Spleen (tissue), 11 donors: Measurements from ENCODE around the gene TP53BP1. TPM values are rescaled to one million over a fixed set of nuclear protein-coding genes. Genes with fewer than 3 reads are reported as not detected.

Source experiments
- DNase-seq: peaks from one replicate; pipeline ENCODE4 v3.0.0-alpha.2; 2020
- H3K27ac ChIP-seq, 8 donors: fragments of 200-600 bp; sonication (generic) in 7 of 8; 1 replicate in 4 of 8; 2 replicates in 4 of 8; pipeline versions ENCODE4 v1.5.0 to v1.8.0; 2016 to 2021; ENCODE audit warnings: inconsistent platforms in 4 of 8, mild to moderate bottlenecking in 4 of 8, moderate library complexity in 1 of 8
- H3K27me3 ChIP-seq, 7 donors: fragments of 200-600 bp; sonication (generic) in 6 of 7; replicated peaks in 1 of 7; 1 replicate in 4 of 7; 2 replicates in 3 of 7; pipeline versions ENCODE4 v1.5.0 to v1.8.0; 2016 to 2021; ENCODE audit warnings: inconsistent platforms in 3 of 7, mild to moderate bottlenecking in 1 of 7
- H3K36me3 ChIP-seq, 6 donors: fragments of 200-600 bp; sonication (generic) in 5 of 6; 1 replicate in 4 of 6; 2 replicates in 2 of 6; pipeline versions ENCODE4 v1.5.0 to v1.8.0; 2016 to 2021; ENCODE audit warnings: inconsistent platforms in 2 of 6
- H3K4me1 ChIP-seq, 6 donors: fragments of 200-600 bp; sonication (generic) in 5 of 6; 1 replicate in 3 of 6; 2 replicates in 3 of 6; pipeline versions ENCODE4 v1.5.0 to v1.8.0; 2016 to 2021; ENCODE audit warnings: inconsistent platforms in 3 of 6
- H3K4me3 ChIP-seq, 8 donors: fragments of 200-600 bp; sonication (generic) in 7 of 8; 1 replicate in 4 of 8; 2 replicates in 4 of 8; pipeline versions ENCODE4 v1.5.0 to v1.8.0; 2016 to 2021; ENCODE audit warnings: inconsistent platforms in 4 of 8, mild to moderate bottlenecking in 4 of 8, moderate library complexity in 2 of 8
- H3K9me3 ChIP-seq, 8 donors: fragments of 200-600 bp; sonication (generic) in 7 of 8; 1 replicate in 4 of 8; 2 replicates in 4 of 8; pipeline versions ENCODE4 v1.5.0 to v1.8.0; 2016 to 2021; ENCODE audit warnings: inconsistent platforms in 4 of 8
- CTCF ChIP-seq, 11 experiments: fragments of 200-600 bp in 7 of 11; fragments of 450-650 bp in 4 of 11; sonication (generic) in 4 of 11; IDR thresholded peaks in 8 of 11; conservative IDR thresholded peaks in 3 of 11; 1 replicate in 7 of 11; 2 replicates in 4 of 11; pipeline versions ENCODE4 v1.4.0 to v1.8.0; 2016 to 2021; ENCODE audit warnings: antibody characterized with exemption in 11 of 11, inconsistent platforms in 4 of 11, mild to moderate bottlenecking in 1 of 11
- POLR2A ChIP-seq, 3 donors: fragments of 450-650 bp; IDR thresholded peaks; one replicate each; pipeline ENCODE4 v1.5.1; 2017; ENCODE audit warnings: antibody characterized with exemption in 3 of 3, mild to moderate bottlenecking in 1 of 3
- POLR2AphosphoS5 ChIP-seq, 3 donors: sonication (generic); formaldehyde crosslinking; IDR thresholded peaks; one replicate each; pipeline ENCODE4 v1.5.1; 2017; ENCODE audit warnings: antibody characterized with exemption in 3 of 3
- WGBS, 5 donors: extraction: QIAGEN DNeasy Blood & Tissue Kit in 3 of 5; methylation state at CpG; one replicate each; pipeline versions ENCODE4 v1.1.5 to v1.1.7; 2013 to 2018; 5-methylcytosine and 5-hydroxymethylcytosine counted together
- intact Hi-C: fragments of 100-400 bp; cut with DNase I; formaldehyde crosslinking; loops from one replicate; pipeline ENCODE4 v1.15.0; 2023; ENCODE audit warnings: low total_unique reads
- polyA plus RNA-seq, 3 donors: library from polyadenylated mRNA; stranded (reverse); fragments of 200-250 nt; gene quantifications; one replicate each; pipeline ENCODE4 v1.2.1, GENCODE V29; 2013
- total RNA-seq, 7 donors: library from RNA; depleted of rRNA in 3 of 7; stranded (reverse); fragments of >200 nt in 3 of 7; fragmentation: NEBNext Ultra II Directional in 4 of 7; extraction: Animal tissue kit (Norgen Biotek cat#: 25700) in 4 of 7; gene quantifications; one replicate each; pipeline versions ENCODE4 v1.1.0 to v1.2.1, GENCODE V29; 2016 to 2021
- donor health status: healthy with polysubstance abuse.
- donor health status: DM: no; HTN: no; CAD: no; lungs with moderate emphysema.
- donor health status: DM: no; HTN: no; CAD: no.
- donor health status: Bipolar disorder and iron deficiency.
- donor health status: healthy.
- donor health status: DM: no; HTN: no; CAD: no.
- donor health status: DM: yes; HTN: yes; CAD: no.

The TP53BP1 gene
- total and polyA plus RNA-seq, 10 donors: 7.2 to 55.4 (median 41.1) TPM

DNA sequence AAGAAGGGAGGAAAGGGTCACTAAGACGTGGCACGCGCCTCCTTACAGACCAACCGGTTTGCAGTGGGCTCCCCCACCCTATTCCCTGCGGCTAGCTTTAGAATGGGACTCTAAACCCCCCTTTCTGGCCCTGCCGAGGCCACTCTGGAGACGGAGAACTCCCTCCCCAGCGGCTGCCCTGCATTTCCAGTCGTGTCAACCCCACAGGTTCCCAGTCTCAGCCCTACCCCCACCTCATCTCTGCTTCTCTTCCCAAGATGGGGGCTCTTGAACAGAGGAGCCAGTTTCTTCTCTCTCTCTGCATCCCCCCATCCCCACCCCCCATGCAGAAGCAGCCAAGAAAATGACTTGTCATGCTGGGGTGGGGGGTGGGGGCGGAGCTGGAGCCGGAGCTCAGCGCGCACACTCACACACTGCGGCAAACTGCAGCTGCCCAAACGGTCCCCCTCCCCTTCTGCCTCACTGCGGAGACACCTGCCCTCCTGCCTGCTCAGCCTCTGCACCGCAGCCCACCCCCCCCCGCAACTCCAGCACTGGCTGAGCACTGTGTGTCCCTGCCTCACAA is 25.3 kb upstream of the TP53BP1 start:
- H3K9me3 ChIP-seq: no peaks in the 10 kb centered on the region
- no peak for DNase-seq
- peaks cover 0 to 55% (median 21%) of the 10 kb centered on the region in 7 donors for H3K27me3 ChIP-seq
- peaks cover 0 to 33% (median 17%) of the 10 kb centered on the region in 6 donors for H3K4me1 ChIP-seq
- peak overlapping the region in 6 of 8 donors; percentile 2 to 56 (median 26) for H3K4me3 ChIP-seq
- H3K27ac ChIP-seq: peak overlapping the region in 3 of 8 donors; percentile 18 to 47 (median 46)
- intact Hi-C loops: no loop called here
- H3K36me3 ChIP-seq: peaks cover 0 to 12% (median 0%) of the 10 kb centered on the region in 6 donors
- 3 to 10% (median 9%) methylated on average over 17 to 18 of the region's 18 CpGs for WGBS, 5 donors
- no peak for TF ChIP-seq CTCF (IDR thresholded peaks at IDR 0.05 in 8 of 11, conservative IDR thresholded peaks at IDR 0.05 in 3 of 11)
- TF ChIP-seq POLR2A (IDR thresholded peaks at IDR 0.05): no peak
- TF ChIP-seq POLR2AphosphoS5 (IDR thresholded peaks at IDR 0.05): no peak

GRCh38 chr15:43517354-43518196 is 24.6 kb upstream of the TP53BP1 start, which contains the start of gene MAP1A:
TSS of gene MAP1A (plus strand) at chr15:43517608. CDS start at chr15:43521474, 3,866 bp downstream.
- TF ChIP-seq POLR2A (IDR thresholded peaks at IDR 0.05) (no peak), CTCF (IDR thresholded peaks at IDR 0.05 in 8 of 11, conservative IDR thresholded peaks at IDR 0.05 in 3 of 11) (no peak)
- H3K27ac ChIP-seq: peak within 1 kb of the TSS in 4 of 8 donors; percentile 24 to 47 (median 37)
- intact Hi-C loops: no loop called here

DNA sequence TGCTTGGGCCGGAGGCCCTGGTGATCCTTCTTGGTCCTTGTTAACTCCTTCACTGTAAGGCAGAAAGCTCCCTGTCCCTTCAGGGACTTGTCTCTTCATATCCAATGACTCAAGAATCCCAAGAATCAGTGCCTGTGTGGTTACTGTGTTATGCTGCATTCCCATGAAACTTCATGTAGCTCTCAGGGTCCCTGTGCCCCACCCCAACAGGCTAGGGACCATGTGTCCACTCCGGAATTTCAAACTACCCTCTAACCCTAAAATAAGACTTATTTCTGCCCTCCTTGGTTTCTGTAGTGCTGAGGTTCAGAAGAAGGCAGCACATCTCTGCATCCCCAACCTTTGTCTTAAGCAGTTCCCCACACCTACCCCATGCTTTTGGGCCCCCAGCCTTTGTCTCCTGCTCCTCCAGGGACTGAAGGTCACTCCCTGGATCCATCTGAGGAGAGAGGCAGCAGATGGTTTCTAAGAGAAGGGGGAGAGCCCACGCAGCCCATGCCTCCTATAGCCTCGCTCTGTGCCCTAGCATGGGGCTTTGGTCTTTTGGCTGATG is 23.9 kb upstream of the TP53BP1 start:
- intact Hi-C loops: no loop called here
- Histone ChIP-seq H3K36me3 (peaks cover 0 to 10% (median 0%) of the 10 kb centered on the region in 6 donors), H3K4me1 (peaks cover 0 to 33% (median 17%) of the 10 kb centered on the region in 6 donors), H3K9me3 (no peaks in the 10 kb centered on the region), H3K27ac (peak overlapping the region in 4 of 8 donors; percentile 24 to 47 (median 28)), H3K27me3 (peaks cover 0 to 53% (median 21%) of the 10 kb centered on the region in 7 donors), H3K4me3 (peak overlapping the region in 3 of 8 donors; percentile 29 to 56 (median 34))
- WGBS, 5 donors: 45 to 56% (median 50%) methylated on average over 4 of the region's 4 CpGs
- DNase-seq: no peak
- TF ChIP-seq POLR2AphosphoS5 (IDR thresholded peaks at IDR 0.05) (no peak), CTCF (IDR thresholded peaks at IDR 0.05 in 8 of 11, conservative IDR thresholded peaks at IDR 0.05 in 3 of 11) (no peak), POLR2A (IDR thresholded peaks at IDR 0.05) (no peak)

More at GRCh38 chr15:43517354-43518196, 24.6 kb upstream of the TP53BP1 start, which contains the start of gene MAP1A:
- peaks cover 0 to 33% (median 17%) of the 10 kb centered on the region in 6 donors for H3K4me1 ChIP-seq
- 1 to 9% (median 5%) methylated on average over 9 to 15 of the region's 15 CpGs for WGBS, 5 donors
- no peak for DNase-seq
- H3K36me3 ChIP-seq: peaks cover 0 to 12% (median 0%) of the 10 kb centered on the region in 6 donors
- peaks cover 0 to 55% (median 21%) of the 10 kb centered on the region in 7 donors for H3K27me3 ChIP-seq
- no peaks in the 10 kb centered on the region for H3K9me3 ChIP-seq
- peak within 1 kb of the TSS in 6 of 8 donors; percentile 2 to 56 (median 26) for H3K4me3 ChIP-seq
